Chondrocyte (in vitro differentiated cells): Measurements from ENCODE around the gene RPTOR. TPM values are rescaled to one million over a fixed set of nuclear protein-coding genes. Genes with fewer than 3 reads are reported as not detected.

Experiments used
- DNase-seq: peaks from one replicate; pipeline ENCODE4 v3.0.0; 2021; ENCODE audit warnings: mixed read lengths, low spot score
- H3K27ac Mint-ChIP-seq: one replicate; pipeline ENCODE4 v1.8.0; 2021; ENCODE audit warnings: mild to moderate bottlenecking, moderate library complexity, mixed read lengths; ENCODE audit not compliant: unreplicated experiment
- H3K27me3 Mint-ChIP-seq: 2 replicates; pipeline ENCODE4 v1.8.0; 2021; ENCODE audit warnings: low read depth, mixed read lengths
- H3K36me3 Mint-ChIP-seq: 2 replicates; pipeline ENCODE4 v1.8.0; 2021; ENCODE audit warnings: low read depth, mixed read lengths
- H3K4me1 Mint-ChIP-seq: 2 replicates; pipeline ENCODE4 v1.8.0; 2021; ENCODE audit warnings: low read depth, mild to moderate bottlenecking, mixed read lengths
- H3K4me3 Mint-ChIP-seq: one replicate; pipeline ENCODE4 v1.8.0; 2021; ENCODE audit warnings: mild to moderate bottlenecking, moderate library complexity, mixed read lengths; ENCODE audit not compliant: unreplicated experiment
- H3K9me3 Mint-ChIP-seq: 2 replicates; pipeline ENCODE4 v1.8.0; 2021; ENCODE audit warnings: low read depth, mixed read lengths
- total RNA-seq: library from RNA; stranded (reverse); gene quantifications from 3 replicates; pipeline ENCODE4 v1.2.1, GENCODE V29; 2021
- TF ChIP-seq, protein P1 (sequence below): fragments of 200-600 bp; sonication (generic); IDR thresholded peaks from 2 replicates; pipeline ENCODE4 v1.5.0; 2021; ENCODE audit warnings: antibody characterized with exemption, mild to moderate bottlenecking, moderate library complexity

Gene RPTOR
- total RNA-seq, 1 donor from 2014 or later = 30.9 TPM

DNA sequence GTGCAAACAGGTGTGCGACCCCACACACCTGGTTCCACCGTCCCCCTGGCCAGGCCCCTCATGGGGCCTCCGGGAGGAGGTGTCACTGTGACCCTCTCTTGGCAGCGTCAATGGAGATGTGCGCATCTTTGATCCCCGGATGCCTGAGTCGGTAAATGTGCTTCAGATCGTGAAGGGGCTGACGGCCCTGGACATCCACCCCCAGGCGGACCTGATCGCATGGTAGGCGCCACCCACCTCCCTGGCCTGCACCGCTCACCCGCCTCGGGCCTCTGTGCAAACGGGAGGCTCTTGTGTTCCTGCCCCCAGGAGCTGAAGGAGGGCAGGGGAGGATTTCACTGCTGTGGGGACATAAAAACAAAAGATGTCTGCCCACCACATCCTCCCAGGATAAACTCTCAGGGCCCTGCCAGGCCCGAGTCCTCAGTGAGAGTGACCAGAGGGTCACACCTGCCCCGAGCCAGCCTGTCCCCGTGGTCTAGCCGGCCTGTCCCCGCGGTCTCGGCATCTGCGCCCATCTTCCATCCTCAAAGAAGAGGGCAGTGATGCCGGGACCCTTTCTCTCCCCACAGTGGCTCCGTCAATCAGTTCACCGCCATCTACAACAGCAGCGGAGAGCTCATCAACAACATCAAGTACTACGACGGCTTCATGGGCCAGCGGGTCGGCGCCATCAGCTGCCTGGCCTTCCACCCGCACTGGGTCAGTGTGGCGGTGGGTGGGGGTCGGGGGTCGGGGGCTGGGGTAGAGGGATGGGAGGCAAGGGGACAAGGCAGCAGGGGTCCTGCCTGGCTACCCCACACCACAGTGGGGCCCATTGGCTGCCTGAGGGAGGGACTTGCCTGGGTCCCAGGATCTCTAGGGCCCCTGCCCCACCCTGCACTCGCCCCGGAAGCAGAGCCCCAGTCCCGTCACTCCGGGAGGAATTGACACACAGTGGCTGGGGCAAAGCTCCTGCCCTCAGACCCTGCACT lies 418.0 kb downstream of the RPTOR start:
- Mint-ChIP-seq H3K4me1 (peaks cover 24% of the 10 kb centered on the region), H3K4me3 (no peak overlapping the region), H3K36me3 (peaks cover 8% of the 10 kb centered on the region), H3K9me3 (no peaks in the 10 kb centered on the region), H3K27me3 (no peaks in the 10 kb centered on the region), H3K27ac (no peak overlapping the region)
- DNase-seq = peak; percentile 91
- TF ChIP-seq, protein P1, sequence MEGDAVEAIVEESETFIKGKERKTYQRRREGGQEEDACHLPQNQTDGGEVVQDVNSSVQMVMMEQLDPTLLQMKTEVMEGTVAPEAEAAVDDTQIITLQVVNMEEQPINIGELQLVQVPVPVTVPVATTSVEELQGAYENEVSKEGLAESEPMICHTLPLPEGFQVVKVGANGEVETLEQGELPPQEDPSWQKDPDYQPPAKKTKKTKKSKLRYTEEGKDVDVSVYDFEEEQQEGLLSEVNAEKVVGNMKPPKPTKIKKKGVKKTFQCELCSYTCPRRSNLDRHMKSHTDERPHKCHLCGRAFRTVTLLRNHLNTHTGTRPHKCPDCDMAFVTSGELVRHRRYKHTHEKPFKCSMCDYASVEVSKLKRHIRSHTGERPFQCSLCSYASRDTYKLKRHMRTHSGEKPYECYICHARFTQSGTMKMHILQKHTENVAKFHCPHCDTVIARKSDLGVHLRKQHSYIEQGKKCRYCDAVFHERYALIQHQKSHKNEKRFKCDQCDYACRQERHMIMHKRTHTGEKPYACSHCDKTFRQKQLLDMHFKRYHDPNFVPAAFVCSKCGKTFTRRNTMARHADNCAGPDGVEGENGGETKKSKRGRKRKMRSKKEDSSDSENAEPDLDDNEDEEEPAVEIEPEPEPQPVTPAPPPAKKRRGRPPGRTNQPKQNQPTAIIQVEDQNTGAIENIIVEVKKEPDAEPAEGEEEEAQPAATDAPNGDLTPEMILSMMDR = no peak

DNA sequence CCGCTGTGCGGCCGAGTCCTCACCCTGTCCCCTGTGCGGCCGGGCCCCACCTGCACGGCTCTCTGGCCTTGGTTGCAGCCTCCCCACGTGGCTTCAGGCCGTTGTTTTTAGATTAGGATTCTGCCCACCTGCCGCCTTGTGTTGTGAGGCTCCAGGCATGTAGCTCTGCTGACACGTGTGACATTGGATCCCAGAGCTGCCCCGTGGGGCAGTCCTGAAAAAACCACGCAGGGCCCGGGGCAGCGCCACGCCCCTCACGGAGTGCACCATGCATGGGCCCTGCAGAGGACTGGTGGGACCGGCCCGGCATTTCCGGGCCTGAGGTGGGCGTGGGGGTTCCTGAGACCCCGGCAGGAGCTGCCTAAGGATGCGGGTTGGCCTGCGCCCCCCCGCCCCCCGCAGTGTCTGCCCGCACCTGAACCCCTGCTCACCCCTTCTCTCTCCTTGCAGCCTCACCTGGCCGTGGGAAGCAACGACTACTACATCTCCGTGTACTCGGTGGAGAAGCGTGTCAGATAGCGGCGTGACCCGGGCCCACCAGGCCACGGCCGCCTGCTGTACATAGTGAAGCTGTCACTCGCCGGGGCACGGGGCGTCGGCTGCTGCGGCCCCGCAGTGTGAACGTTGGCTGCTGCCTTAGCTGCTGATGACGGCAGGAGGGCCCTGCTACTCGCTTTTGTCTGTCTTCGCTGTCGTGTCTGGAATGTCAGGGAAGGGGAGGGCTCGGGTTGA lies 419.3 kb downstream of the RPTOR start:
- H3K27me3 Mint-ChIP-seq = no peaks in the 10 kb centered on the region
- H3K36me3 Mint-ChIP-seq = peaks cover 8% of the 10 kb centered on the region
- H3K9me3 Mint-ChIP-seq = no peaks in the 10 kb centered on the region
- TF ChIP-seq, protein P1 = no peak
- H3K27ac Mint-ChIP-seq = peak overlapping the region; percentile 27
- DNase-seq = peak; percentile 79
- H3K4me1 Mint-ChIP-seq = peaks cover 30% of the 10 kb centered on the region
- no peak overlapping the region for H3K4me3 Mint-ChIP-seq

DNA sequence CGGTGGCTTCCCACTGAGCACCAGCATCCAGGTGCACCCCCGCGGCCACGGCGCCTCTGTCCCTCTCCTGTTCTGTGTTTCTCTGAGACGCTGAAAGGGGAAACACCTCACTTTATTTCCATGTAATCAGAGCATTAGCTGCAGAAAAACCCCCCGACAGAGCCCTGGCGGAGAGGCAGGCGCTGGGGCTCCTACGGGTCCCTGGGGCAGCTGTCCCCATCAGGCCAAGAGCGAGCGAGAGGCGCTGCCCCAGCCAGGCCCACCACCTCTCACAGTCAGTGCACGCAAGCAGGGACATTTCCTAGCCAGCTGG lies 419.9 kb downstream of the RPTOR start:
- no peaks in the 10 kb centered on the region for H3K9me3 Mint-ChIP-seq
- no peak overlapping the region for H3K27ac Mint-ChIP-seq
- H3K4me1 Mint-ChIP-seq = peaks cover 30% of the 10 kb centered on the region

DNA sequence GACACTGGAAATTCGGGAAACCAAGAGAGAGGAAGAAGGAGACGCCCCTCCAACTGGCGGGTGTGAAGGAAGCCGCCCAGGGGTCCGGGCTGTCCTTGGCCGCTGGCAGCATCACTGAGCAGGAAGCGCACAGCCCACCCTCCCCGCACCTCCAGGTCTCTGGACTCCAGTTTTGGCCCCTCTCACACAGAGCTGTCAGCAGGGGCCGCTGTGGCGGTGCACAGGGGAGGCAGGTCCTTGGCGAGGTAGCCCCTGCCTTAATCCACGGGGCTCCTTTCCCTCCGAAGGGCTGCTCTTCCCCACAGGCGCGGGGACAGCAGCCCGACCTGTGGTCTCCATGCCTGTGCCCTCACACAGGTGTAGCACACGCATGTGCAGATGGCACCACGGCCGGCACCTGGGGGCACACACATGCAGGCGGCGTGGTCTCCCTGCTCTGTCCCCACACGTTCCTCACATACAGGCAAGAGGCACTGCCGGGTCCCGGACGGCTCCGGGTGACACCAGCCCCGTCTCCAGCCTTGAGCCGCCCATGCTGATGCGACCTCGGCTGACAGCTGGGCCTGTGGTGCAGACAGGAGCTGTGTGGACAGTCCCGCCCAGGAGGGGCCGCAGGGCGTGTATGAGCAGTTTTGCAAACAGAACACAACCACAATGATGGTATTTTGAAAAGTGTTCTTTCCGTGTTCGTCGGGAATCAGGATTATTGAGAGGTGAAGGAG lies 420.4 kb downstream of the RPTOR start:
- TF ChIP-seq, protein P1 = no peak
- H3K27me3 Mint-ChIP-seq = no peaks in the 10 kb centered on the region
- peak; percentile 94 for DNase-seq
- H3K9me3 Mint-ChIP-seq = no peaks in the 10 kb centered on the region
- peaks cover 8% of the 10 kb centered on the region for H3K36me3 Mint-ChIP-seq
- H3K4me3 Mint-ChIP-seq = no peak overlapping the region
- peaks cover 28% of the 10 kb centered on the region for H3K4me1 Mint-ChIP-seq
- H3K27ac Mint-ChIP-seq = no peak overlapping the region

More for the DNA sequence above, 419.9 kb downstream of the RPTOR start:
- peaks cover 8% of the 10 kb centered on the region for H3K36me3 Mint-ChIP-seq
- TF ChIP-seq, protein P1 = no peak
- DNase-seq = peak; percentile 86
- H3K4me3 Mint-ChIP-seq = no peak overlapping the region
- H3K27me3 Mint-ChIP-seq = no peaks in the 10 kb centered on the region

DNA sequence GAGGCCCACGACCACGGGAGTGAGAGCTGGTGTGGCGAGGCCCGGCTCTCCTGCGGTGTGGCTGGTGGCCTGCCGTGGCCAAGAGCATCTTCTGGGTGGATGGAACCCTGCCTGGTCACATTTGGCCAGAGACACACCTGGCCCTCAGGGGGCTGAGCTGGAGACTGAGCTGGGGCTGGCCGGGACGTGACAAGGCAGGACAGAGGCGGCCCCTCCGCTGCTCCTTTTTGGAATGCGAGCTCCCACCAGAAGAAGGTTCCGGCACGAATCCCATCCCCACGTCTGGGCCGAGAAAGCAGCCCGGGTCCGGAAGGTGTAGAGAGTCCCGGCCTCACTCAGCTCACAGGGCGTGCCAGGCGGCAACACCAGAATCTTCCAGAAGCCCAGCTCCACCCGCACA lies 421.0 kb downstream of the RPTOR start:
- no peak overlapping the region for H3K4me3 Mint-ChIP-seq
- peak; percentile 81 for DNase-seq
- H3K4me1 Mint-ChIP-seq = peaks cover 33% of the 10 kb centered on the region
- peaks cover 8% of the 10 kb centered on the region for H3K36me3 Mint-ChIP-seq
- H3K27ac Mint-ChIP-seq = no peak overlapping the region
- H3K9me3 Mint-ChIP-seq = no peaks in the 10 kb centered on the region
- TF ChIP-seq, protein P1 = no peak
- no peaks in the 10 kb centered on the region for H3K27me3 Mint-ChIP-seq
